GM23248 (cell line): ENCODE measurements around the gene CPSF4.

Experiments
- EZH2 ChIP-seq: fragments of 200-600 bp; sonication (generic); IDR thresholded peaks from 2 replicates; pipeline ENCODE4 v1.6.1; 2018; ENCODE audit warnings: antibody characterized with exemption, mild to moderate bottlenecking; ENCODE audit not compliant: insufficient read depth, poor library complexity, severe bottlenecking
- EZH2phosphoT487 ChIP-seq: fragments of 200-600 bp; sonication (generic); IDR thresholded peaks from 2 replicates; pipeline ENCODE4 v1.6.1; 2018; ENCODE audit warnings: antibody characterized with exemption, moderate library complexity, mild to moderate bottlenecking, low read depth; ENCODE audit not compliant: insufficient read depth

DNA sequence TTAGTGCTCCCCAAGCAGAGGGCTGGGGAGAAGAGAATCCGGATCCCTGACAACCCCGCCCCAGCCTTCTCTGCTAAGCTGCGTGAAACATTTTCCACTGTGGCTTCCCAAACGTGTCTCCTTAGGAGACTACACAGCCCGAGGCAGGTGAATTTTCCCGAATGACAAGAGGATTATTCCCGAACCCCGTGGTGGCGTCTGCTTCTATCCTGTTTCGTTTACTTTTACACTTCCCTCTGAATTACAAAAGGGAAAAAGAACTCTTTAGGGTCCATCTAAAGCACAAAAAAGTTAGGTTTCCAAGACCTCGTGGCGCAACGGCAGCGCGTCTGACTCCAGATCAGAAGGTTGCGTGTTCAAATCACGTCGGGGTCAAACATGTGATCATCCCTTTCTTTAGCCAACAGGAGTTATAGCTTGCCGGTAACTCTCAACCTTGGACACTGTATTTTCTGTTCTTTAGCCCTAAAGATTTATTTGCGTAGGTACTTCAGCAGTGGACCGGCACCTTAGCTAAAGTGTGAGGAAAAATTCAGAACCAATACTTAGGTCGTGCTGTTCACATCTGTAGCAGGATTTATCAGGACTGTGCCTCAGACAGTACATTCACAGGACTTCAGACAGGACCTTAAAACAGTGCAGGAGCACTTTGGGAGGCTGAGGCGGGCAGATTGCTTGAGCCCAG lies 30.8 kb downstream of the CPSF4 start:
- TF ChIP-seq EZH2, result no peak
- no peak for TF ChIP-seq EZH2phosphoT487
